AG20443 (cell line): Measurements from ENCODE around the gene STX18.
A peak's percentile ranks its signal among the peaks of the same experiment; 100 is the strongest.

Experiments used
- DNase-seq: peaks from one replicate; pipeline ENCODE4 v3.0.0; 2012; ENCODE audit warnings: low spot score, mixed read lengths

Gene STX18

GRCh38 chr4:4379540-4380087 lies 162.2 kb downstream of the STX18 start:
- DNase-seq: no peak

- DNase-seq: peak; percentile 40
These were observed 164.0 kb downstream of the STX18 start for GRCh38 chr4:4377732-4378460.

- DNase-seq: no peak
These were observed 164.7 kb downstream of the STX18 start for GRCh38 chr4:4377191-4377590.

GRCh38 chr4:4376074-4376473 lies 165.8 kb downstream of the STX18 start:
- no peak for DNase-seq

GRCh38 chr4:4374388-4375098 lies 167.3 kb downstream of the STX18 start:
- no peak for DNase-seq
